Kidney (tissue), 14 donors: ENCODE results near the gene CD244. TPM values are rescaled to one million over a fixed set of nuclear protein-coding genes. Genes with fewer than 3 reads are reported as not detected.

Experiments
- DNase-seq, 5 donors: peaks; one replicate each; pipeline ENCODE4 v3.0.0-alpha.2; 2013 to 2020
- FAIRE-seq: peaks from 2 replicates; lab custom pipeline; 2012; peaks lifted over from hg19 to GRCh38; lab: Jason Lieb, UNC
- H3K27ac ChIP-seq, 2 donors: one replicate each; pipeline ENCODE4 v1.7.0; 2013; ENCODE audit warnings: low read depth in 2 of 2, low read length in 2 of 2, inconsistent platforms in 1 of 2
- H3K27me3 ChIP-seq: one replicate; pipeline ENCODE4 v1.7.1; 2013; ENCODE audit warnings: low read length, inconsistent platforms; ENCODE audit not compliant: control insufficient read depth, insufficient read depth
- H3K36me3 ChIP-seq, 3 donors: one replicate each; pipeline versions ENCODE4 v1.7.0 to v1.7.1; 2013; ENCODE audit warnings: low read length in 3 of 3, control low read depth in 1 of 3, inconsistent platforms in 1 of 3; ENCODE audit not compliant: insufficient read depth in 3 of 3, control insufficient read depth in 2 of 3
- H3K4me1 ChIP-seq, 3 donors: one replicate each; pipeline versions ENCODE4 v1.7.0 to v1.7.1; 2013; ENCODE audit warnings: low read length in 3 of 3, inconsistent platforms in 1 of 3, low read depth in 1 of 3; ENCODE audit not compliant: control insufficient read depth in 2 of 3, insufficient read depth in 2 of 3
- H3K4me3 ChIP-seq, 3 donors: one replicate each; pipeline versions ENCODE4 v1.7.0 to v1.8.1; 2013; ENCODE audit warnings: low read length in 3 of 3, control low read depth in 1 of 3, inconsistent platforms in 1 of 3
- H3K9ac ChIP-seq, 3 donors: one replicate each; pipeline versions ENCODE4 v1.7.0 to v1.7.1; 2013; ENCODE audit warnings: low read length in 3 of 3, control low read depth in 1 of 3, inconsistent platforms in 1 of 3
- H3K9me3 ChIP-seq, 3 donors: one replicate each; pipeline versions ENCODE4 v1.7.0 to v1.7.1; 2013; ENCODE audit warnings: low read length in 3 of 3, control low read depth in 1 of 3, inconsistent platforms in 1 of 3; ENCODE audit not compliant: control insufficient read depth in 2 of 3, insufficient read depth in 1 of 3
- CTCF ChIP-seq: IDR thresholded peaks from 3 replicates; pipeline ENCODE4 v1.5.1; 2012; ENCODE audit warnings: mild to moderate bottlenecking, moderate library complexity, borderline replicate concordance; ENCODE audit not compliant: insufficient read depth; ENCODE audit errors: extremely low read depth
- intact Hi-C: fragments of 100-400 bp; cut with DNase I; formaldehyde crosslinking; loops from one replicate; pipeline ENCODE4 v1.11.1; 2022
- polyA plus RNA-seq: library from polyadenylated mRNA; stranded (reverse); fragments of 350-450 nt; fragmentation: Illumina TruSeq; extraction: RNeasy Lipid Tissue Mini Kit (QIAGEN cat#74804); gene quantifications from one replicate; pipeline ENCODE4 v1.2.3, GENCODE V29; 2014; ENCODE audit warnings: low read depth, low replicate concordance; ENCODE audit not compliant: insufficient read depth
- total RNA-seq: library from RNA; stranded (reverse); fragmentation: NEBNext Ultra II Directional; extraction: Animal tissue kit (Norgen Biotek cat#: 25700); gene quantifications from one replicate; pipeline ENCODE4 v1.2.1, GENCODE V29; 2021
- donor health status: control.
- donor health status: control.
- donor health status: control.
- donor health status: control.
- donor health status: control.
- donor health status: DM: yes; HTN: yes; CAD: no.
- donor health status: Normal renal cell carcinoma (clear cell type).

Gene CD244
- total and polyA plus RNA-seq, 2 donors from 2014 or later, result 0.15 to 1.8 TPM

- Histone ChIP-seq H3K36me3 (no peaks in the 10 kb centered on the region), H3K4me3 (no peak overlapping the region), H3K9me3 (no peaks in the 10 kb centered on the region), H3K27ac (no peak overlapping the region), H3K9ac (no peak overlapping the region), H3K4me1 (no peaks in the 10 kb centered on the region), H3K27me3 (no peaks in the 10 kb centered on the region)
- FAIRE-seq, result no peak
- no peak for DNase-seq
- no peak for TF ChIP-seq CTCF
- intact Hi-C loops, result no loop called here
Measured at GRCh38 chr1:160844447-160845232, 18.0 kb downstream of the CD244 start.

- no peak for DNase-seq
- Histone ChIP-seq H3K4me3 (no peak overlapping the region), H3K4me1 (no peaks in the 10 kb centered on the region), H3K27ac (no peak overlapping the region), H3K27me3 (no peaks in the 10 kb centered on the region), H3K9me3 (no peaks in the 10 kb centered on the region), H3K9ac (no peak overlapping the region), H3K36me3 (no peaks in the 10 kb centered on the region)
- TF ChIP-seq CTCF, result no peak
- FAIRE-seq, result no peak
- intact Hi-C loops, result no loop called here
Measured at GRCh38 chr1:160841079-160841478, 21.6 kb downstream of the CD244 start.

GRCh38 chr1:160839746-160840145 lies 22.9 kb downstream of the CD244 start:
- intact Hi-C loops, result no loop called here
- FAIRE-seq (no peak), DNase-seq (no peak)
- no peaks in the 10 kb centered on the region for H3K9me3 ChIP-seq
- no peak for TF ChIP-seq CTCF
- H3K36me3 ChIP-seq, result no peaks in the 10 kb centered on the region
- no peak overlapping the region for H3K4me3 ChIP-seq
- no peaks in the 10 kb centered on the region for H3K4me1 ChIP-seq
- no peaks in the 10 kb centered on the region for H3K27me3 ChIP-seq
- no peak overlapping the region for H3K27ac ChIP-seq
- no peak overlapping the region for H3K9ac ChIP-seq
